Chondrocyte (in vitro differentiated cells): ENCODE measurements around the gene BMP6. TPM values are rescaled to one million over a fixed set of nuclear protein-coding genes. Genes with fewer than 3 reads are reported as not detected.

Source experiments
- DNase-seq: peaks from one replicate; pipeline ENCODE4 v3.0.0; 2021; ENCODE audit warnings: mixed read lengths, low spot score
- H3K27ac Mint-ChIP-seq: one replicate; pipeline ENCODE4 v1.8.0; 2021; ENCODE audit warnings: mild to moderate bottlenecking, moderate library complexity, mixed read lengths; ENCODE audit not compliant: unreplicated experiment
- H3K27me3 Mint-ChIP-seq: 2 replicates; pipeline ENCODE4 v1.8.0; 2021; ENCODE audit warnings: low read depth, mixed read lengths
- H3K36me3 Mint-ChIP-seq: 2 replicates; pipeline ENCODE4 v1.8.0; 2021; ENCODE audit warnings: low read depth, mixed read lengths
- H3K4me1 Mint-ChIP-seq: 2 replicates; pipeline ENCODE4 v1.8.0; 2021; ENCODE audit warnings: low read depth, mild to moderate bottlenecking, mixed read lengths
- H3K4me3 Mint-ChIP-seq: one replicate; pipeline ENCODE4 v1.8.0; 2021; ENCODE audit warnings: mild to moderate bottlenecking, moderate library complexity, mixed read lengths; ENCODE audit not compliant: unreplicated experiment
- H3K9me3 Mint-ChIP-seq: 2 replicates; pipeline ENCODE4 v1.8.0; 2021; ENCODE audit warnings: low read depth, mixed read lengths
- total RNA-seq: library from RNA; stranded (reverse); gene quantifications from 3 replicates; pipeline ENCODE4 v1.2.1, GENCODE V29; 2021
- TF ChIP-seq, protein P1 (sequence below): fragments of 200-600 bp; sonication (generic); IDR thresholded peaks from 2 replicates; pipeline ENCODE4 v1.5.0; 2021; ENCODE audit warnings: antibody characterized with exemption, mild to moderate bottlenecking, moderate library complexity

The BMP6 gene
- total RNA-seq, 1 donor from 2014 or later, result 0.50 TPM

DNA sequence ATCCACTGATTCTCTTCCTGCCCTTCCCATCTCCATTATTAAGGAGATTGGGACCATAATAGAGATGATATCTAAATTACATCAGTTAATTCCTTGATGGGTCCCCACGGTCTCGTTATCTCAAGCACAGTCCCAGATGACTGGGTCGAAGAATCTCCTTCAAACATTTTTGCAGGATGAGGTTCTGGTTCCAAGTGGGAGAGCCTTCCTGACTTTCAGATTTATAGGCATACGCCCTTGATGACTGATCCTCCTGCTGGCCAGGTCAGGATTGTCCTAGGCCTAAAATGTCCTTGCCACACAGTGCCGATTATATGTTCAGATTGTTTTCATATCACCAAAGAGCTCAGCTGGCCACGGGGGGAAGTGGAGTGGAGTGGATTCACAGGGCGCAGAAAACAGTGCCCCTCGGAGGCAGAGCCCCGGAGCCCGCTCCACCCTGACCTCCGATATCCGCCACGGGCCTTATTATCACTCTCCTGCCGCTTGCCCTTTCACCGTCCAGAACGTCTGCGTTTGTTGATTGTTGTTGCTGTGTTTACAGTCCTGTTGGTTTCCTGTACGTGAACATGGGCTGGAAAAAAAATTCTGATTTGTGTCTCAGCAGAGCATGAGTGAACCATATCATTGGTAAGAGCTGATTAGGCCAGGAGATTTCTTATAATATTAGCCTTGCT lies 8.9 kb downstream of the BMP6 start:
- Mint-ChIP-seq H3K4me1 (peaks cover 8% of the 10 kb centered on the region), H3K27me3 (peaks cover 44% of the 10 kb centered on the region), H3K27ac (no peak overlapping the region), H3K9me3 (no peaks in the 10 kb centered on the region), H3K36me3 (no peaks in the 10 kb centered on the region), H3K4me3 (no peak overlapping the region)
- TF ChIP-seq, protein P1, sequence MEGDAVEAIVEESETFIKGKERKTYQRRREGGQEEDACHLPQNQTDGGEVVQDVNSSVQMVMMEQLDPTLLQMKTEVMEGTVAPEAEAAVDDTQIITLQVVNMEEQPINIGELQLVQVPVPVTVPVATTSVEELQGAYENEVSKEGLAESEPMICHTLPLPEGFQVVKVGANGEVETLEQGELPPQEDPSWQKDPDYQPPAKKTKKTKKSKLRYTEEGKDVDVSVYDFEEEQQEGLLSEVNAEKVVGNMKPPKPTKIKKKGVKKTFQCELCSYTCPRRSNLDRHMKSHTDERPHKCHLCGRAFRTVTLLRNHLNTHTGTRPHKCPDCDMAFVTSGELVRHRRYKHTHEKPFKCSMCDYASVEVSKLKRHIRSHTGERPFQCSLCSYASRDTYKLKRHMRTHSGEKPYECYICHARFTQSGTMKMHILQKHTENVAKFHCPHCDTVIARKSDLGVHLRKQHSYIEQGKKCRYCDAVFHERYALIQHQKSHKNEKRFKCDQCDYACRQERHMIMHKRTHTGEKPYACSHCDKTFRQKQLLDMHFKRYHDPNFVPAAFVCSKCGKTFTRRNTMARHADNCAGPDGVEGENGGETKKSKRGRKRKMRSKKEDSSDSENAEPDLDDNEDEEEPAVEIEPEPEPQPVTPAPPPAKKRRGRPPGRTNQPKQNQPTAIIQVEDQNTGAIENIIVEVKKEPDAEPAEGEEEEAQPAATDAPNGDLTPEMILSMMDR, result no peak
- no peak for DNase-seq

DNA sequence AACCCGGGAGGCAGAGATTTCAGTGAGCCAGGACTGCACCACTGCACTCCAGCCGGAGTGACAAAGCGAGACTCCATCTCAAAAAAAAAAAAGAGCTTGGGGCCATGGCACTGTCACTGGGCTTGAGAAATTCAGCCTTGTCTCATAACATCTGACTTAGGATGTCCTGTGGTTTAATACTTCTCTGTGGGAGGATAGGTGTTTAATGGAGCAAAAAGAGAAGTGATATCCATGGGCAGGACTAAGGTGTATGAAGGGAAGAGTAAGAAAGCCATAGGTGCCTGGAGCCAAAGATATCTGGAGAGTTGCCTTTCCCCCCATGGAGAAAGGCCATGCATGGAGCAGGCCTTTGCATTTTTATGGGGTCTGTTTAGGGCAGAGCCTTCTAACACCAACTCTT lies 11.2 kb downstream of the BMP6 start:
- Mint-ChIP-seq H3K27ac (no peak overlapping the region), H3K36me3 (no peaks in the 10 kb centered on the region), H3K4me1 (no peaks in the 10 kb centered on the region), H3K27me3 (peaks cover 55% of the 10 kb centered on the region), H3K4me3 (no peak overlapping the region), H3K9me3 (no peaks in the 10 kb centered on the region)
- TF ChIP-seq, protein P1, result no peak
- DNase-seq, result no peak

DNA sequence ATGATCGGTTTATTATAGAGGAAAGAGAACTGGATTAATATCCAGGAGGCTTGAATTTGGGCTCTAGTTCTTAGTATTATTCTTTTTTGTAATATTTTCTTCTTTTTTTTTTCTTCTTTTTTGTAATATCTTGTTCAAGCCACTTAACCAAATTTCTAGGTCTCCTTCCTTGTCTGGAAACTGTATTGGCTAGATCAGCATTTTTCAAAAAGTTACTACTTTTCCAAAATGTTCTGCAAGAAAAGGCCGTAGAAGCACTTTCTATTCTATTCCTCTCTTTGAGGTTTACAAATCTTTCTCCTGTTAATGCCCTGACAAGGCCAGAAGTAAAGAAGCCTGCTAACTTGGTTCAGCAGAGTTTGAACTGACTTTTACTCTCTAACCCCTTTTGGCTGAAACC lies 12.0 kb downstream of the BMP6 start:
- Mint-ChIP-seq H3K27me3 (peaks cover 62% of the 10 kb centered on the region), H3K4me3 (no peak overlapping the region), H3K36me3 (no peaks in the 10 kb centered on the region), H3K4me1 (no peaks in the 10 kb centered on the region), H3K27ac (no peak overlapping the region), H3K9me3 (no peaks in the 10 kb centered on the region)
- TF ChIP-seq, protein P1, result no peak
- no peak for DNase-seq

DNA sequence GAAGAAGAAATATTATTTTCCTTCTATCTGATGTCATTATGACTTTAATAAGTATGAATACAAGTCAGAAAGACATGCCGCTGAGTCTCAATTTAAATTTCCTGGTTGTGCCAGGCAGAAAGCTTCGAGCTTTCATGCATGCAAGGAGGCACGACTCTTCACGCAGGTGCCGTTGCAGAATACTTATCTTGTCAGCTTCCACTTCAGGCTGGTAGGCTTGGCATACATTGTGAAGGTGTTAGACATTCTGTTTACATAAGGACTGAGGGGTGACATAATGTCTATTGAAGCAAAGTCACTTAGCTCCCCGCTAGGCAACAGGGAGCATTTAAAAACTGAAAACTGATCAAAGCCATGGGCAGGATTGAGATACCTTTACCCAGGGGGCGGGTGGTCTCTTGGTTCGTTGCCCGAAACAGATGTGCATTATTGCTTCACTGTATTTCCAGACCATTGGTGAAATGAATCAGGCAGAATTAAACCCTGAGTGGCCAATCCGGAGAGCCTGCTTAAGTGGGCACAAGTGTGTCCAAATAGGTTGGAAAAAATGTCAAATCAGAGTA lies 16.4 kb downstream of the BMP6 start:
- H3K9me3 Mint-ChIP-seq, result no peaks in the 10 kb centered on the region
- no peaks in the 10 kb centered on the region for H3K4me1 Mint-ChIP-seq
- peaks cover 59% of the 10 kb centered on the region for H3K27me3 Mint-ChIP-seq
- DNase-seq, result no peak
- no peak overlapping the region for H3K4me3 Mint-ChIP-seq
- peaks cover 4% of the 10 kb centered on the region for H3K36me3 Mint-ChIP-seq
- no peak overlapping the region for H3K27ac Mint-ChIP-seq
- TF ChIP-seq, protein P1, result no peak

DNA sequence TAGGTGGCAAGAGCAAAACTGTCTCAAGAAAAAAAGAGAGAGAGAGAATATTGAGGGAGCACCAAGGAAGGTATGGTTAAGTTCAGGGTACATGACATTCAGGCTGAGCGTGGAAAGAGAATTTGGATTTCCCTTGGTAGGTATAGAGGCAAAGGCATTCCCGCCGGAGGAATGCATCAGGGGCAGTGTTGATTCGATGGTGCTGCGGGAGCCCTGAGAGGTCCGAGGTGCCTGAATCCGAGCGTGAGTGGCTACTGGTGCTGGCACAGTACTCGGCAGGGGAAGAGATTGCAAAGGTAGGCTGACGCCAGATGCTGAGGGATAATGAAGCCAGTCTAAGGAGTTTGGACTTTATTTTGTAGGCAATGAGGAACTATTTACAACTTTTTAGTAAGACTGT lies 20.0 kb downstream of the BMP6 start:
- TF ChIP-seq, protein P1, result no peak
- peaks cover 59% of the 10 kb centered on the region for H3K27me3 Mint-ChIP-seq
- H3K4me1 Mint-ChIP-seq, result no peaks in the 10 kb centered on the region
- no peaks in the 10 kb centered on the region for H3K9me3 Mint-ChIP-seq
- no peak overlapping the region for H3K4me3 Mint-ChIP-seq
- H3K36me3 Mint-ChIP-seq, result peaks cover 4% of the 10 kb centered on the region
- DNase-seq, result no peak
- H3K27ac Mint-ChIP-seq, result no peak overlapping the region
